Measurements from ENCODE around the gene SH3BGRL. TPM values are rescaled to one million over a fixed set of nuclear protein-coding genes. Genes with fewer than 3 reads are reported as not detected.
"Not testable (repeated sequence)": the region's sequence is repeated elsewhere in the genome, so short reads cannot be mapped to it uniquely, and the experiment has no call there.

SH3BGRL gene
- total RNA-seq, 1 experiment from 2014 or later: 93.2 TPM

- ChIA-PET CTCF (no interaction called here), POLR2A (no interaction called here)
- no peak for TF ChIP-seq TCF7L2 (IDR thresholded peaks at IDR 0.05; ENCODE audit: low read depth, low read length)
- TF ChIP-seq REST (IDR thresholded peaks at IDR 0.05; ENCODE audit: insufficient read depth in 1 of 2, low read depth in 2 of 2, low read length in 1 of 2): no peak
- no peak for TF ChIP-seq POLR2AphosphoS5 (IDR thresholded peaks at IDR 0.05; ENCODE audit: low read depth, low read length)
- no peak for TF ChIP-seq CTCF (IDR thresholded peaks at IDR 0.05)
- no peak for TF ChIP-seq SIN3A (IDR thresholded peaks at IDR 0.05; ENCODE audit: borderline replicate concordance, insufficient read depth, low read depth, low read length)
- Histone ChIP-seq H3K9me3 (ENCODE audit: control insufficient read depth, insufficient read depth, low read depth, low read length) (no peaks in the 10 kb centered on the region), H3K4me3 (ENCODE audit: low read depth in 2 of 2, low read length in 2 of 2) (no peak overlapping the region), H3K36me3 (ENCODE audit: control insufficient read depth, insufficient read depth, low read length) (no peaks in the 10 kb centered on the region), H3K27me3 (ENCODE audit: control insufficient read depth, insufficient read depth, low read length) (no peaks in the 10 kb centered on the region), H3K27ac (ENCODE audit: low read length) (no peak overlapping the region), H3K4me1 (ENCODE audit: control insufficient read depth, insufficient read depth, low read length) (no peaks in the 10 kb centered on the region)
- BruUV-seq (replicated peaks): no TSS peak
- no peak for DNase-seq (ENCODE audit: low read depth, low spot score)
- in situ Hi-C loops (cut with HindIII; ENCODE audit: low pct_unique_long_range_greater_than_20kb, low sequenced_read_pairs): no loop called here
- no peak for ATAC-seq
- intact Hi-C loops (cut with micrococcal nuclease; ENCODE audit: unreplicated experiment): no loop called here
Observed at GRCh38 chrX:81337805-81338204, 135.9 kb downstream of the SH3BGRL start.

GRCh38 chrX:81338924-81339323 lies 137.0 kb downstream of the SH3BGRL start:
- DNase-seq (ENCODE audit: low read depth, low spot score) (no peak), ATAC-seq (no peak)
- H3K4me1 ChIP-seq (ENCODE audit: control insufficient read depth, insufficient read depth, low read length): no peaks in the 10 kb centered on the region
- H3K4me3 ChIP-seq (ENCODE audit: low read depth in 2 of 2, low read length in 2 of 2): no peak overlapping the region
- ChIA-PET POLR2A (no interaction called here), CTCF (no interaction called here)
- no peaks in the 10 kb centered on the region for H3K9me3 ChIP-seq (ENCODE audit: control insufficient read depth, insufficient read depth, low read depth, low read length)
- TF ChIP-seq TCF7L2 (IDR thresholded peaks at IDR 0.05; ENCODE audit: low read depth, low read length): no peak
- no peaks in the 10 kb centered on the region for H3K36me3 ChIP-seq (ENCODE audit: control insufficient read depth, insufficient read depth, low read length)
- no peak overlapping the region for H3K27ac ChIP-seq (ENCODE audit: low read length)
- no peaks in the 10 kb centered on the region for H3K27me3 ChIP-seq (ENCODE audit: control insufficient read depth, insufficient read depth, low read length)
- no TSS peak for BruUV-seq (replicated peaks)
- in situ Hi-C loops (cut with HindIII; ENCODE audit: low pct_unique_long_range_greater_than_20kb, low sequenced_read_pairs) (no loop called here), intact Hi-C loops (cut with micrococcal nuclease; ENCODE audit: unreplicated experiment) (no loop called here)

- BruUV-seq (replicated peaks); H3K27ac ChIP-seq (ENCODE audit: low read length); in situ Hi-C loops (cut with HindIII; ENCODE audit: low pct_unique_long_range_greater_than_20kb, low sequenced_read_pairs); H3K27me3 ChIP-seq (ENCODE audit: control insufficient read depth, insufficient read depth, low read length); POLR2A ChIA-PET; H3K36me3 ChIP-seq (ENCODE audit: control insufficient read depth, insufficient read depth, low read length); H3K9me3 ChIP-seq (ENCODE audit: control insufficient read depth, insufficient read depth, low read depth, low read length); H3K4me1 ChIP-seq (ENCODE audit: control insufficient read depth, insufficient read depth, low read length); DNase-seq (ENCODE audit: low read depth, low spot score); CTCF ChIA-PET; H3K4me3 ChIP-seq (ENCODE audit: low read depth in 2 of 2, low read length in 2 of 2); intact Hi-C loops (cut with micrococcal nuclease; ENCODE audit: unreplicated experiment); ATAC-seq: not testable (repeated sequence)
Observed at GRCh38 chrX:81345296-81345695, 143.4 kb downstream of the SH3BGRL start.

Other genes with a start within 250 kb of the SH3BGRL start
- 1.5 TPM for gene HMGN5, start 189 bp upstream of the SH3BGRL start, total RNA-seq (2021; ENCODE audit: unreplicated experiment)

Measured in Panc1 (cell line).